Esophagus squamous epithelium (tissue), 4 donors: ENCODE measurements around the gene PTPRN2.

Experiments used
- CTCF ChIP-seq, 6 experiments: fragments of 450-650 bp in 4 of 6; fragments of 200-600 bp in 2 of 6; sonication (generic) in 2 of 6; IDR thresholded peaks; one replicate each; pipeline ENCODE4 v1.5.1; 2016 to 2019; ENCODE audit warnings: antibody characterized with exemption in 6 of 6, mild to moderate bottlenecking in 4 of 6, moderate library complexity in 4 of 6
- POLR2A ChIP-seq, 4 donors: fragments of 450-650 bp; IDR thresholded peaks; one replicate each; pipeline ENCODE4 v1.6.1; 2017; ENCODE audit warnings: antibody characterized with exemption in 4 of 4, mild to moderate bottlenecking in 4 of 4, moderate library complexity in 3 of 4

GRCh38 chr7:158544708-158545107 is 42.9 kb downstream of the PTPRN2 start:
- no peak for TF ChIP-seq CTCF (IDR thresholded peaks at IDR 0.05)
- no peak for TF ChIP-seq POLR2A (IDR thresholded peaks at IDR 0.05)
